HCT116 (cell line): ENCODE measurements around the gene VCX.

ENCODE experiments used
- CTCF ChIP-seq, 3 experiments: fragments of 200-600 bp in 1 of 3; sonication (generic) in 1 of 3; IDR thresholded peaks in 2 of 3; conservative IDR thresholded peaks in 1 of 3; 2 replicates each; pipeline ENCODE4 v1.5.1; 2012 to 2017; ENCODE audit warnings: low read depth in 2 of 3, low read length in 2 of 3, antibody characterized with exemption in 1 of 3, borderline replicate concordance in 1 of 3, control low read depth in 1 of 3, mild to moderate bottlenecking in 1 of 3, mixed read lengths in 1 of 3, mixed run types in 1 of 3, moderate library complexity in 1 of 3; ENCODE audit not compliant: insufficient read depth in 1 of 3
- POLR2A ChIP-seq: IDR thresholded peaks from 2 replicates; pipeline ENCODE4 v1.7.0; 2011; ENCODE audit warnings: borderline replicate concordance; ENCODE audit not compliant: insufficient read depth, insufficient read length; ENCODE audit errors: extremely low read depth
- RAD21 ChIP-seq: IDR thresholded peaks from 2 replicates; pipeline ENCODE4 v1.6.1; 2012; ENCODE audit warnings: low read depth, mild to moderate bottlenecking
- SP1 ChIP-seq: IDR thresholded peaks from 2 replicates; pipeline ENCODE4 v1.6.1; 2012; ENCODE audit warnings: low read depth
- YY1 ChIP-seq: IDR thresholded peaks from 2 replicates; pipeline ENCODE4 v1.6.1; 2011; ENCODE audit warnings: low read length, low read depth, moderate library complexity, mild to moderate bottlenecking; ENCODE audit not compliant: insufficient replicate concordance; ENCODE audit errors: extremely low read depth
- ZNF274 ChIP-seq: fragments of 200-500 bp; sonication (Bioruptor generic); IDR thresholded peaks from 2 replicates; pipeline ENCODE4 v1.6.1; 2014; ENCODE audit warnings: mild to moderate bottlenecking, low read depth, low read length, inconsistent platforms

- TF ChIP-seq SP1 (no peak), CTCF (IDR thresholded peaks at IDR 0.05 in 2 of 3, conservative IDR thresholded peaks at IDR 0.05 in 1 of 3; ENCODE audit: borderline replicate concordance in 1 of 3, insufficient read depth in 1 of 3, low read depth in 2 of 3, low read length in 2 of 3) (no peak), RAD21 (no peak), YY1 (no peak), ZNF274 (no peak), POLR2A (no peak)
These were observed 27.7 kb upstream of the VCX start for GRCh38 chrX:7815166-7815805.
